ENCODE data around the gene PCDH8. TPM values are rescaled to one million over a fixed set of nuclear protein-coding genes. Genes with fewer than 3 reads are reported as not detected.

Gene PCDH8
- total RNA-seq, 4 donors from 2014 or later = 0.04 to 0.84 TPM; not detected in 2

DNA sequence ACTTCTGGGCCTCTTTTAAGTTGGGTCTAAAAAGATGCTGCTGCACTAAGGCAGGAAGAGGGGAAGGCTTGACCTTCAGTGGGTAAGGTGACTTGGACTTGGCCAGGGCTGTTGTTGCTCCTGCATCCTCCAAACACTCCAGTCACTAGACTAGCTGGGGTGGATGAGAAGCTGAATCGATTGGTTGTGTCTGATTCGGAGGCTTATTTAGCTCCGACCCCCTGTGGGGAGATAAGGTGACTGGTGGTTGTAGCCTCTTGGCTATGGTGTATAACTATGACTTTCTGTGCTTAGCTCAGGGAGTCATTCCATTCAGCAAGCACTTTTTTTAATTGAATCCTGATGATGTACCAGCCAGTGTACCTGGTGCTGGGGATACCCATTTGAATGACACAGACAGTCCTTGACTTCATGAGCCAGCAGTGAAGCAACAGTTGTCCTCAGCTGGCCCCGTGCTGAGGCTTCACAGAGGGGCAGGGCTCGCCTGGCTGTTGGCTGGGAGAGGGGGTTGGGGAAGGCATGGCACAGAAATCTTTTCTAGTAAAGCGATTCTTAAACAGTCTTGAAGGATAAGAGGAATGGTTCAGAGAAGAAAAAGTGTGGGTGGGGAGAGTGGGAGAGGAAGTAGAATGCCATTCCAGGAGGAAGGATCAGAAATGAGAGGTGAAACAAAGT lies 9.9 kb downstream of the PCDH8 start:
- TF ChIP-seq, protein P1, sequence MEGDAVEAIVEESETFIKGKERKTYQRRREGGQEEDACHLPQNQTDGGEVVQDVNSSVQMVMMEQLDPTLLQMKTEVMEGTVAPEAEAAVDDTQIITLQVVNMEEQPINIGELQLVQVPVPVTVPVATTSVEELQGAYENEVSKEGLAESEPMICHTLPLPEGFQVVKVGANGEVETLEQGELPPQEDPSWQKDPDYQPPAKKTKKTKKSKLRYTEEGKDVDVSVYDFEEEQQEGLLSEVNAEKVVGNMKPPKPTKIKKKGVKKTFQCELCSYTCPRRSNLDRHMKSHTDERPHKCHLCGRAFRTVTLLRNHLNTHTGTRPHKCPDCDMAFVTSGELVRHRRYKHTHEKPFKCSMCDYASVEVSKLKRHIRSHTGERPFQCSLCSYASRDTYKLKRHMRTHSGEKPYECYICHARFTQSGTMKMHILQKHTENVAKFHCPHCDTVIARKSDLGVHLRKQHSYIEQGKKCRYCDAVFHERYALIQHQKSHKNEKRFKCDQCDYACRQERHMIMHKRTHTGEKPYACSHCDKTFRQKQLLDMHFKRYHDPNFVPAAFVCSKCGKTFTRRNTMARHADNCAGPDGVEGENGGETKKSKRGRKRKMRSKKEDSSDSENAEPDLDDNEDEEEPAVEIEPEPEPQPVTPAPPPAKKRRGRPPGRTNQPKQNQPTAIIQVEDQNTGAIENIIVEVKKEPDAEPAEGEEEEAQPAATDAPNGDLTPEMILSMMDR (IDR thresholded peaks at IDR 0.05) = no peak
- no peak for TF ChIP-seq POLR2A (IDR thresholded peaks at IDR 0.05)
- 48 to 53% methylated on average over 6 of the region's 6 CpGs for WGBS, 2 donors
- no peak overlapping the region for H3K4me3 ChIP-seq (ENCODE audit: low read depth, poor library complexity, severe bottlenecking)
- DNase-seq (ENCODE audit: low spot score in 2 of 2) = no peak
- intact Hi-C loops (cut with DNase I; ENCODE audit: low total_unique reads) = no loop called here

DNA sequence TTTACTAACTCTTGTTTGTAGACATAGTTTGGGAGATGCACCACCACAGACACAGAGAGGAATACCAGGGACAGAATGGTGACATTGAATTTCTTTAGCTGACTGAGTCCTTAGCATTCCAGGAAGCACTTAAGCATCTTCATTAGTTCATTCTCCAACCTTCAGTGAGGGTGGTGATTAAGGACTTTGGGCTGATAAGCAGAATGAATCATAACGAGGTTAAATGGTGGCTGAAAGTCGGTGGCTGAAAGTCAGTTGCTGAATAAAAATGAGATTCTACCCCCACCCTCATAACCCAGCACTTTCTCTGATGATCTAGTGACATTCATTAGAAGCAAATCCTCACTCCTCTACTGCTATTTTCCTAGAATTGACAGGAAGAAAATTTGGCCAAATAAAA lies 10.6 kb downstream of the PCDH8 start:
- intact Hi-C loops (cut with DNase I; ENCODE audit: low total_unique reads) = no loop called here
- no peak overlapping the region for H3K4me3 ChIP-seq (ENCODE audit: low read depth, poor library complexity, severe bottlenecking)
- DNase-seq (ENCODE audit: low spot score in 2 of 2) = no peak
- WGBS, 2 donors = 63 to 69% methylated on average over 2 of the region's 2 CpGs
- no peak for TF ChIP-seq POLR2A (IDR thresholded peaks at IDR 0.05)
- TF ChIP-seq, protein P1 (IDR thresholded peaks at IDR 0.05) = no peak

DNA sequence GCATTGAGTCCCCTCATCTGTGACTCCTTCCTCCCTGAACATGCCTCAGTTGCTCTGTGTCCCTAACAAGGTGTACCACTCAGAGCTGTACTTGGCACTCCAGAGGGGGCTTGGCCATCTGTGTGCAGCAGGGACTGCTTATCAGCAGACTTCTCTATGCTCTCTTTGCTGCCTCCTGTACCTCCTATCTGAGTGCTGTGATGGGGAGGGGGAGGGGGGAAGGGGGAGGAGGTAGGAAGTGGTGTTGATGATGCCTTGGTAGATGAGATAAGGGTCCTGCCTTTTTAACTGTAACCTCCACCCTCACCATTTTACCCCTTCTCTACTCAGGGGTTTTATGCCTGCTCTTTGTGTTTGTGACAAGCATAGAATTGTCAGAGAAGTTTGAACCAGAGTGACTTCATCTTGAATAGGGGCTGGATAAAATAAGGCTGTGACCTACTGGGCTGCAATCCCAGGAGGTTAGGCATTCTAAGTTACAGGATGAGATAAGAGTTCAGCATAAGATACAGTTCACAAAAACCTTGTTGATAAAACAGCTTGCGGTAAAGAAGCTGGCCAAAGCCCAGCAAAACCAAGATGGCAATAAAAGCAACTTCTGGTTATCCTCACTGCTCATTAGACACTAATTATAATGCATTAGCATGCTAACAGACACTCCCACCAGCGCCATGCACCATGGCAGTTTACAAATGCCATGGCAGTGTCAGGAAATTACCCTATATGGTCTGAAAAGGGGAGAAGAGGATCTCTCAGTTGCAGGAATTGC lies 13.2 kb downstream of the PCDH8 start:
- no peak for TF ChIP-seq POLR2A (IDR thresholded peaks at IDR 0.05)
- TF ChIP-seq, protein P1 (IDR thresholded peaks at IDR 0.05) = no peak
- H3K4me3 ChIP-seq (ENCODE audit: low read depth, poor library complexity, severe bottlenecking) = no peak overlapping the region
- DNase-seq (ENCODE audit: low spot score in 2 of 2) = no peak
- 54 to 83% methylated on average over 2 of the region's 2 CpGs for WGBS, 2 donors
- intact Hi-C loops (cut with DNase I; ENCODE audit: low total_unique reads) = no loop called here

DNA sequence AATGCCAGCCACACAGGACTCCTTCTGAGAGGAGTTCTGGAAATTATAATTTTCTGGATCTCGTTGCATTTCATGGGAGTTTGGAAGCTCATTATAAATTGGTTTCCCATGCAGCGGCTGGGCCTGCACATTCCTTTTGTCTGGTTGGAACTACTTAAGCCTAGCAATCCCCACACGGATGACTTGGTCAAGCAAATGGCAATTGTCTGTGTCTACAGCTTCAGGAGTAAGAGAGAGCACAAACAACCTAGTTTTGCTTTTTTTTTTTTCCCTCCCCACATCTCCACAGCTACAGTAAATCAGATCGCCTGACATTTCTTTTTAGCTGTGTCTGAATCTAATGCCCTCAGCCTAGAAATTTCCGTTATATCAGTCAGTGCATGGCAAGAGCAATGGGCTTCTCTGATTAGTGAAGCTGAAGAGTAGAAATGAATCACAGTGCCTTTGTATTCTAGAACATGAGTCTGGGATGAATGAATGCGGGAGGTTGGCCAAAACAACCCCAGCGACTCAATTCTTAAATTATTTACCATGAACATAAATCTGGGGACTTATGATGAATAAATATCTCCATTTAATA lies 15.1 kb downstream of the PCDH8 start:
- 68 to 75% methylated on average over 7 of the region's 7 CpGs for WGBS, 2 donors
- no peak for DNase-seq (ENCODE audit: low spot score in 2 of 2)
- intact Hi-C loops (cut with DNase I; ENCODE audit: low total_unique reads) = no loop called here
- no peak for TF ChIP-seq POLR2A (IDR thresholded peaks at IDR 0.05)
- TF ChIP-seq, protein P1 (IDR thresholded peaks at IDR 0.05) = no peak
- no peak overlapping the region for H3K4me3 ChIP-seq (ENCODE audit: low read depth, poor library complexity, severe bottlenecking)

DNA sequence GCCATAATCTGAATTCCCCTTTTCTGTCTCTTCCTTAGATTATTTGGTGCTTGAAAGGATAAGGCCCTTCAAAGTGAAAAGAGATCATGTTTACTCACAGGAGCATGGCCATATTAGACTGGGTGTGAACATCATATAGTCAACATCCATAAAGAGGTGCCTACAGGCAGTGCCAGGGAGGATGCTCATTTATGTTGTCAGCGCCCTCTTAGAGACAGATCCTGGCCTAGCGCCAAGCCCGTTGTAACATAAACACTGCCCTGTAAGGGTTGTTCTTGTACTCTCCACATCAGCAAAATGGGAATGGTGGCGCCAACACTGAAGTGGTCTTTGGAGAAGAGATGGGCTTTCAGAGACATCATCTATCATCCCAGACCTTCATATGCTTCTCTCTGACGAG lies 16.1 kb downstream of the PCDH8 start:
- no peak overlapping the region for H3K4me3 ChIP-seq (ENCODE audit: low read depth, poor library complexity, severe bottlenecking)
- intact Hi-C loops (cut with DNase I; ENCODE audit: low total_unique reads) = no loop called here
- TF ChIP-seq POLR2A (IDR thresholded peaks at IDR 0.05) = no peak
- TF ChIP-seq, protein P1 (IDR thresholded peaks at IDR 0.05) = no peak
- no peak for DNase-seq (ENCODE audit: low spot score in 2 of 2)
- WGBS, 2 donors = 69 to 70% methylated on average over 5 of the region's 5 CpGs

Data from lower leg skin (tissue), 4 donors.